SJCRH30 (cell line): Measurements from ENCODE around the gene PRSS38. TPM values are rescaled to one million over a fixed set of nuclear protein-coding genes. Genes with fewer than 3 reads are reported as not detected.
"Not testable (repeated sequence)": the region's sequence is repeated elsewhere in the genome, so short reads cannot be mapped to it uniquely, and the experiment has no call there.

Source experiments
- DNase-seq, 2 experiments: peaks; one replicate each; pipeline ENCODE4 v3.0.0-alpha.2; 2015 to 2020
- H3K27ac ChIP-seq: fragments of 250-450 bp; sonication (Bioruptor Pico); 2 replicates; pipeline ENCODE4 v1.5.1; 2020; ENCODE audit warnings: mild to moderate bottlenecking, moderate library complexity
- H3K27me3 ChIP-seq: fragments of 250-450 bp; sonication (Bioruptor Pico); 2 replicates; pipeline ENCODE4 v1.5.1; 2020; ENCODE audit warnings: mild to moderate bottlenecking, moderate library complexity
- H3K36me3 ChIP-seq: fragments of 250-450 bp; sonication (Bioruptor Pico); 2 replicates; pipeline ENCODE4 v1.5.1; 2020; ENCODE audit warnings: mild to moderate bottlenecking, moderate library complexity
- H3K4me1 ChIP-seq: fragments of 250-450 bp; sonication (Bioruptor Pico); 2 replicates; pipeline ENCODE4 v1.5.1; 2020; ENCODE audit warnings: mild to moderate bottlenecking, moderate library complexity
- H3K4me3 ChIP-seq: fragments of 250-450 bp; sonication (Bioruptor Pico); 2 replicates; pipeline ENCODE4 v1.5.1; 2020; ENCODE audit warnings: mild to moderate bottlenecking, moderate library complexity
- H3K9me3 ChIP-seq: fragments of 250-450 bp; sonication (Bioruptor Pico); replicated peaks from 2 replicates; pipeline ENCODE4 v1.5.1; 2020; ENCODE audit warnings: mild to moderate bottlenecking, moderate library complexity
- total RNA-seq: library from RNA; depleted of rRNA; stranded (reverse); fragments of >200 nt; shearing (Covaris generic); gene quantifications from 2 replicates; pipeline ENCODE4 v1.2.3, GENCODE V29; 2014

The PRSS38 gene
- total RNA-seq, 1 experiment from 2014 or later = not detected

DNA sequence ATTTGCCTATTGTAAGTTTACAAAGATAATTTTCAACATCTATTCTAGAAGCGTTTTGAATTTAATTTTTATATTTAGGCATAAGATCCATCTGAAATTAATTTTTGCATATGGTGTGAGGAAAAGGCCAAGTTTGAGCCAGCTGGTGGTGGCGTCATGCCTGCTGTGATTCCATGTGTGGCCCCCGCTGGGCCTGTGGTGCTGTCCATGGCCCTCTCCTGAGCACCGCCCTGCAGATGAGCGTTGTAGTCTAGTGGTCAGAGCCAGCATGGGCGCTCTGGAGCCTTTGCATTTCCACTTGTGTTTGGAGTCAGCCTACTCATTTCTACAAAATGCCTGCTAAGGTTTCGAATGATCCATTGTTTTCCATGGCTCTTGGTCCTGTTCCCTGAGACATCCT, 22.7 kb downstream of the PRSS38 start:
- no peak for DNase-seq
- Histone ChIP-seq H3K9me3 (no peaks in the 10 kb centered on the region), H3K4me3 (no peak overlapping the region)

DNA sequence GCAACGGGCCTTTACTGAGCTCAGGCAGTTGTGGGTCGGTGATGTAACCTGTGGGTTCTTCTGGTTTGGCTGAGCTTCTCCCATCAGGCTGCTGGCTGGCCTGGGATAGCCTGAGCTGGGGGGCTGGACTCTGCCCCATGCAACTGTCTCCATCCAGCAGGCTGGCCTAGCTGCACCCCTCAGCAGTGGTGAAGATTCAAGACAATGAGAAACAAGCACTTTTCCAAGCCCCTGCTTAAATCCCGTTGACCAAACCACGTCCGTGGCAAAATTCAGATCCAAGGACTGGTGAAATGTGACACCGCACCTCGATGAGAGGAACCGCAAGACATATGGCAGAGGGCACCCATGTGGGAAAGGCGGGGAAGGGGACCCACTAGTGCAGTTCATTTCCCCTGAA, 25.6 kb downstream of the PRSS38 start:
- Histone ChIP-seq H3K4me3 (no peak overlapping the region), H3K4me1 (peaks cover 14% of the 10 kb centered on the region)

More for the DNA sequence above, 22.7 kb downstream of the PRSS38 start:
- Histone ChIP-seq H3K27ac (no peak overlapping the region), H3K36me3 (no peaks in the 10 kb centered on the region), H3K27me3 (no peaks in the 10 kb centered on the region; the same call in 1 of the 2 replicates), H3K4me1 (peaks cover 13% of the 10 kb centered on the region)

DNA sequence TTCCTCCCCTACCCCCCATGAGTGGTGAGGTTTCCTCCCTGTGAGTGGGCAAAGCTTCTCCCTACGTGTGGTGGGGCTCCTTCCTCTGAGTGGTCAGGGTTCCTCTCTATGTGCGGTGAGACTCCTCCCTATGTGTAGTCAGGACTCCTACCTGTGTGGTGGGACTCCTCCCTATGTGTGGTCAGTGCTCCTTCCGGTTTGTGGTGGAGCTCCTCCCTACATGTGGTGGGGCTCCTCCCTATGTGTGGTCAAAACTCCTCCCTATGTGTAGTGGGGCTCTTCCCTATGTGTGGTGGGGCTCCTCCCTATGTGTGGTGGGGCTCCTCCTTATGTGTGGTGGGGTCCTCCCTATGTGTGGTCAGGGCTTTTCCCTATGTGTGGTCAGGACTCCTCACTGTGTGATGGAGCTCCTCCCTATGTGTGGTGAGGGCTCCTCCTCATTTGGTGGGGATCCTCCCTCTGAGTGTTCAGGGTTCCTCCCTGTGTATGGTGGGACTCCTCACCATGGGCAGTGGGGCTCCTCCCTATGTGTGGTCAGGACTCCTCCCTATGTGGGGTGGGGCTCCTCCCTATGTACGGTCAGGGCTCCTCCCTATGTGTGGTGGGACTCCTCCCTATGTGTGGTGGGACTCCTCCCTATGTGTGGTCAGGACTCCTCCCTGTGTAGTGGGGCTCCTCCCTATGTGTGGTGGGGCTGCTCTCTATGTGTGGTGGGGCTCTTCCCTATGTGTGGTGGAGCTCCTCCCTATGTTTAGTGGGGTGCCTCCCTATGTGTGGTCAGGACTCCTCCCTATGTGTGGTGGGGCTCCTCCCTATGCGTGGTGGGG, 29.1 kb downstream of the PRSS38 start:
- H3K27me3 ChIP-seq = no peaks in the 10 kb centered on the region
- H3K9me3 ChIP-seq = 0 out of 2 replicates have a peak, but pooled peaks cover 7% of the 10 kb centered on the region
- peaks cover 18% of the 10 kb centered on the region for H3K4me1 ChIP-seq
- H3K27ac ChIP-seq = no peak overlapping the region
- H3K36me3 ChIP-seq = no peaks in the 10 kb centered on the region
- H3K4me3 ChIP-seq = no peak overlapping the region
- no peak for DNase-seq

More for the DNA sequence above, 25.6 kb downstream of the PRSS38 start:
- no peaks in the 10 kb centered on the region for H3K36me3 ChIP-seq
- peak; percentile 70 to 84 for DNase-seq
- no peaks in the 10 kb centered on the region for H3K27me3 ChIP-seq
- no peaks in the 10 kb centered on the region for H3K9me3 ChIP-seq
- no peak overlapping the region for H3K27ac ChIP-seq

DNA sequence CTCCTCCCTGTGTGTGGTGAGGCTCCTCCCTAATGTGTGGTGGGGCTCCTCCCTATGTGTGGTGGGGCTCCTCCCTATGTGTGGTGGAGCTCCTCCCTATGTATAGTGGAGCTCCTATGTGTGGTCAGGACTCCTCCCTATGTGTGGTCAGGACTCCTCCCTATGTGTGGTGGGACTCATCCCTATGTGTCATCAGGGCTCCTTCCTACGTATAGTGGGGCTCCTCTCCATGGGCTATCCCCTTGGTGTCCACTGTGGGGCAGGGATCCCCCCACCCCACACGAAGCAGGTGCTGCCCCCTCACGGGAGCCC, 29.6 kb downstream of the PRSS38 start:
- 0 out of 2 replicates have a peak, but pooled peaks cover 7% of the 10 kb centered on the region for H3K9me3 ChIP-seq
- no peak overlapping the region for H3K4me3 ChIP-seq
- peaks cover 18% of the 10 kb centered on the region for H3K4me1 ChIP-seq
- no peak overlapping the region for H3K27ac ChIP-seq
- no peaks in the 10 kb centered on the region for H3K36me3 ChIP-seq
- DNase-seq = no peak
- H3K27me3 ChIP-seq = no peaks in the 10 kb centered on the region

DNA sequence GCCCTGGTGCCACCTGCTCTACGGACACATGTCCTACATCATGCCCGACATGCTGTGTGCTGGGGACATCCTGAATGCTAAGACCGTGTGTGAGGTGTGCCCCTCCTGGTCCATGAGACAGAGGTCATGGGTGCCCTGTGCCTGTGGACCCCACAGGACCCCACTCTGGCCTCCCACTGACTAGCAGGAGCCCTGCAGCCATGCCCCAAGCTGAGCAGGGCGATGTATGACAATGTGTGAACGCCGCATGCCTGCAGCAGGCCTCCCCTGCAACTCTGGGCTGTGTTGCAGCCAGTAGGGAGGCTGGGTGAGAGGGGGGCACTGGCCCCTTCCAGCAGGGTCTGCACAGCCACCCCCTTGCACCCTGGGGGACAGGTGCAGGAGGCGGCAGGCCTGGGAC, 30.0 kb downstream of the PRSS38 start:
- Histone ChIP-seq H3K4me1 (peaks cover 18% of the 10 kb centered on the region), H3K4me3 (no peak overlapping the region), H3K9me3 (0 out of 2 replicates have a peak, but pooled peaks cover 7% of the 10 kb centered on the region), H3K27me3 (no peaks in the 10 kb centered on the region), H3K27ac (no peak overlapping the region), H3K36me3 (no peaks in the 10 kb centered on the region)
- no peak for DNase-seq

DNA sequence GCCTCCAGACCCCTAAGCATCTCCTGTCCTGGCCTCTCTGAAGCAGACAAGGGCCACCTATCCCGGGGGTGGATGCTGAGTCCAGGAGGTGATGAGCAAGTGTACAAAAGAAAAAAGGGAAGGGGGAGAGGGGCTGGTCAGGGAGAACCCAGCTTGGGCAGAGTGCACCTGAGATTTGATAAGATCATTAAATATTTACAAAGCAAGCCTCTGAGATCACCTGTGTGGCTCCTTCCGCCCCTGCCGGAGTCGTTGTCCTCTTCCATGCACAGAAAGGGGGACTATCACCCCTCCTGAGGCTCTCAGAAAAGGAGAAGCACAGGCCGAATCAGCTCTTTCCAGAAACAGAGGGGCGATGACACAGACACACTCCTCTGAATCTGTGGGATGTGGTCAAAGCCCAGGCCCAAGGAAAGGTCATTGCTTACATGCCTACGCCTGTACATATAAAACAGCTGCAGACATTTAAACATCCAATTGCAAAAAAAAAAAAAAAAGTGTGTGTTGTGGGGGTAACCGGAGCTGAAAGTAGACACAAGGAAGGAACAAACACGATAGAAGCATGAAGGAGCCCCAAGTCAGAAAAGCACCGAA, 30.9 kb downstream of the PRSS38 start:
- peak; percentile 45 to 48 for DNase-seq
- Histone ChIP-seq H3K9me3 (0 out of 2 replicates have a peak, but pooled peaks cover 7% of the 10 kb centered on the region), H3K4me1 (peaks cover 11% of the 10 kb centered on the region), H3K4me3 (no peak overlapping the region), H3K36me3 (no peaks in the 10 kb centered on the region), H3K27me3 (no peaks in the 10 kb centered on the region), H3K27ac (no peak overlapping the region)

DNA sequence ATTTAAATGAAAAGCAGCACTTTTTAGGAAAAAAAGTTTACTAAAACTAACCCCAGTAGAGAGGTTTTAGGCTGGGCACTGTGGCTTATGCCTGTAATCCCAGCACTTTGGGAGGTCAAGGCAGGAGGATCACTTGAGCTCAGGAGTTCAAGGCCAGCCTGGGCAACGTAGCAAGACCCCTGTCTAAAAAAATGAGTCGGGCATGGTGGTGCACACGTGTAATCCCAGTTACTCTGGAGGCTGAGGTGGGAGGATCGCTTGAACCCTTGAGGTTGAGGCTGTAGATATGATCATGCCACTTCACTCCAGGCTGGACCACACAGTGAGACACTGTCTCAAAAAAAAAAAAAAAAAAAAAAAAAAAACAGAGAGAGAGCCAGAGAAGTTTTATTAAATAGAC, 31.6 kb downstream of the PRSS38 start:
- H3K27ac ChIP-seq, H3K27me3 ChIP-seq, H3K36me3 ChIP-seq, H3K9me3 ChIP-seq, H3K4me1 ChIP-seq, DNase-seq, H3K4me3 ChIP-seq: not testable (repeated sequence)

DNA sequence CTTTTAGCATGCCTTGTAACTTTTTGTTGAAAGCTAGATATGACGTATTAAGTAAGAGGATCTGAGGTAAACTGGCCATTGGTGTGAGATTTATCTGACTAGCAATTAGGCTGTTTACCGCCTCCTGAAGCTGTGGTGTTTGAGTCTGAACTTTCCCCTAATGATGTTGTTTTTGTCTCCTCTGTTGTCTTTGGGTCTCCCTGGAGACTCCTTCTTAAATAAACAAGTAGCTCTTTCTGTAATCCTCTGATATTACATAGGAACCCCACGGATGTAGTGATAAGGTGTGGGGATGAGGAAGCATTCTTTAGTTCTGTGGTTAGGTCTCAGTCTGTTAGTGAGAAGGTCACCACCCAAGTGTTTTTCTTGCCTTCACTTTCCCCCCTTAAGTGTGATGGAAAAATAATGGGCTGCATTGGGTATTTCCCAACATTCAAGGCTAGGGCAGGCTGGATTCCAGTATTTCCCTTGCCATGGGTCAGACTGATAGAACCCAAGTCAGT, 33.0 kb downstream of the PRSS38 start:
- H3K4me1 ChIP-seq = peaks cover 5% of the 10 kb centered on the region
- no peaks in the 10 kb centered on the region for H3K27me3 ChIP-seq
- no peak for DNase-seq
- H3K27ac ChIP-seq = no peak overlapping the region
- 0 out of 2 replicates have a peak, but pooled peaks cover 7% of the 10 kb centered on the region for H3K9me3 ChIP-seq
- H3K36me3 ChIP-seq = no peaks in the 10 kb centered on the region
- H3K4me3 ChIP-seq = no peak overlapping the region

DNA sequence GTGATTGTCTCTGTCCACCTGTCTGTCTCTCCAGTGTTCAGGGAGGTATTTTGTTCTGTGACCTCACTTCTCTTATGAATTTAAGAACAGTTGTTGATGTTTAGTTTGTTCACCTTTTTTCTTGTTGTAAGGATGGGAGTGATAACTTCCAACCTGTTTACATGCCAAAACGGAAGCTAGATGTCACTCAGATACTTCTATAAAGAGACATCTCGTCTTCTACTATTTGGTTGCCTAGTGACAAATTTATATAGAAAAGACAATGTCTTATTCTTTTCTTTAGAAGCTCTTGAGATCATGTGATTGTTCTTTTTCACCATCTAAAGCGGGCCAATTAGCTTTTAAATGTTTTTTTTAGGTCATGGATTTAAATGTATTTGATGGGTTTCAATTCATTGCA, 33.8 kb downstream of the PRSS38 start:
- Histone ChIP-seq H3K27me3 (no peaks in the 10 kb centered on the region), H3K36me3 (no peaks in the 10 kb centered on the region), H3K27ac (no peak overlapping the region), H3K9me3 (0 out of 2 replicates have a peak, but pooled peaks cover 7% of the 10 kb centered on the region), H3K4me3 (no peak overlapping the region), H3K4me1 (peaks cover 5% of the 10 kb centered on the region)
- no peak for DNase-seq

DNA sequence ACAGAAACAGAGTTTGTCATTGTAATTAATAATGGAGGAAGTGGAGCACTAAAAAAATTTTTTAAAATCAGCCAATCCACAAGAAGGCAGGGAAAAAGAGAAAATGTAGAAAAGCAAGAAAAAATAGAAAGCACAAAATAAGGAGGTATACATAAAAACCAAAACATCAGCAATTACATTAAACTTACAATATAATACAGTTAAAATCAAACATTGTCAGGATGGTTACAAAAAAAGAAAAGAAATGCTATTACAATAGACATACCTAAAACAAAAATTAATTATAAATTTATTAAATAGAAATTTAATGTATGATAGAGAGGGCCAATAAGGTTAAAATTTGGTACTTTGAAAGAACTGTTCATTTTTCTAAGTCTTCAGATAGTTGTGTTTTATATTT, 38.7 kb downstream of the PRSS38 start:
- Histone ChIP-seq H3K27ac (no peak overlapping the region), H3K4me1 (no peaks in the 10 kb centered on the region), H3K27me3 (no peaks in the 10 kb centered on the region), H3K36me3 (no peaks in the 10 kb centered on the region), H3K9me3 (peaks cover 1% of the 10 kb centered on the region; the same call in 1 of the 2 replicates), H3K4me3 (no peak overlapping the region)
- DNase-seq = no peak

DNA sequence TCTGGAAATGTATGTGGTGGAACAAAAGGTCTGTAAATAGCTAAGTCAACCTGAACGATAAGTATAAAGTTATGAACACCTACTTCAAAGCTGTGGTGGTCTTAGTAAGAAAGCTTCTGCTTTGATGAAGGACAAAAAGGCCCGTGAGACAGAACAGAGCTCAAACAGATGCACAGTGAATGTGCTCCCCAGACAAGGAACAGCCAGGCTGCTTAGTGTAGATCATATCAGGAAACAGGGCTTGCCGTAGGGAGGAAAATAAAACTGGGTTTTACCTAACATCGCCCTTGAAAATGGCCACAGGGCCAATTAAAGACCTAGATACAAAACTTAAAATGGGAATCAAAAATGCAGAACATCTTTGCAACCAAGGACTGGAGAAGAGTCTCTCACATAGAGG, 40.2 kb downstream of the PRSS38 start:
- DNase-seq = no peak
- Histone ChIP-seq H3K36me3 (no peaks in the 10 kb centered on the region), H3K4me3 (no peak overlapping the region), H3K27ac (no peak overlapping the region), H3K27me3 (no peaks in the 10 kb centered on the region), H3K9me3 (no peaks in the 10 kb centered on the region; the same call in 1 of the 2 replicates), H3K4me1 (no peaks in the 10 kb centered on the region)

DNA sequence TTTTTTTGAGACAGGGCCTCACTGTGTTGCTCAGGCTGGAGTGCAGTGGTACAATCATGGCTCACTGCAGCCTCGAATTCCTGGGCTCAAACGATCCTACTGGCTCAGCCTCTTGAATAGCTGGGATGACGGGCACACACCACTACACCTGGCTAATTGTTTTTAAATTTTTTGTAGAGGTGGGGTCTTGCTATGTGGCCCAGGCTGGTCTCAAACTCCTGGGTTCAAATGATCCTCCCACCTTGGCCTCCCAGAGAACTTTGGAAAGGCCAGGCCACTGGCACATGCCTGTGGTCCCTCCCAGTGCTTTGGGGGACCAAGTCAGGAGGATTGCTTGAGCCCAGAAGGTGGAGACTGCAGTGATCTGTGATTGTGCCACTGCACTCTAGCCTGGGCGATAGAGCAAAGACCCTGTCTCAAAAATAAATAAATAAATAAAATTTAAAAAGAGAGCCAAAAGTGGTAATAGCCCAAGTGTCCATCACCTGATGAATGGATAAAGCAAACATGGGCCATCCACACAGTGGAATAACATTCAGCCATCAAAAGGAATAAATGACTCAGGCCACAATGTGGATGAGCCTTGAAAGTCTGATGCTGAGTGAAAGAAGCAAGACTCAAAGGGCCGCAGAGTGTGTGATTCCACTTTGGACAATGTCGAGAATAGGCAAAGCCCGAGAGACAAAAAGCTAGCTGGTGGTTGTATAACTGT, 40.8 kb downstream of the PRSS38 start:
- Histone ChIP-seq H3K36me3 (no peaks in the 10 kb centered on the region), H3K9me3 (no peaks in the 10 kb centered on the region; the same call in none of the 2 replicates), H3K27ac (no peak overlapping the region), H3K4me3 (no peak overlapping the region), H3K4me1 (no peaks in the 10 kb centered on the region), H3K27me3 (0 out of 2 replicates have a peak, but pooled peaks cover 5% of the 10 kb centered on the region)
- DNase-seq = no peak

DNA sequence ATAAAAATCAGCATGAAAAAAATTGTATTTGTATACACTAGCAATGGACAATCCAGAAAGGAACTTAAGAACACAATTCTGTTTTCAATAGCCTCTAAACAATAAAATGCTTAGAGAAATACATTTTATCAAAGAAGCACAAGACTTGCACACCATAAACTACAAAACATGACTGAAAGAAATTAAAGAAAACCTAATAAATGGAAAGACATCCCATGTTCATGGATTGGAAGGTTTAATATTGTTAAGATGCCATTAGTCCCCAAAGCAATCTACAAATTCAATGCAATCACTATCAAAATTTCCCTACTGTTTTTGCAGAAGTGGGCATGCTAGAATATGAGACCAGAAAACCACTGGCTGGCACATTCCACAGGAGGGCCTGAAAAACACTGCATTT, 49.4 kb downstream of the PRSS38 start:
- H3K9me3 ChIP-seq = peaks cover 3% of the 10 kb centered on the region; the same call in 1 of the 2 replicates
- H3K4me3 ChIP-seq = no peak overlapping the region
- no peak overlapping the region for H3K27ac ChIP-seq
- no peak for DNase-seq
- peaks cover 8% of the 10 kb centered on the region for H3K4me1 ChIP-seq
- no peaks in the 10 kb centered on the region for H3K36me3 ChIP-seq
- H3K27me3 ChIP-seq = 0 out of 2 replicates have a peak, but pooled peaks cover 5% of the 10 kb centered on the region

DNA sequence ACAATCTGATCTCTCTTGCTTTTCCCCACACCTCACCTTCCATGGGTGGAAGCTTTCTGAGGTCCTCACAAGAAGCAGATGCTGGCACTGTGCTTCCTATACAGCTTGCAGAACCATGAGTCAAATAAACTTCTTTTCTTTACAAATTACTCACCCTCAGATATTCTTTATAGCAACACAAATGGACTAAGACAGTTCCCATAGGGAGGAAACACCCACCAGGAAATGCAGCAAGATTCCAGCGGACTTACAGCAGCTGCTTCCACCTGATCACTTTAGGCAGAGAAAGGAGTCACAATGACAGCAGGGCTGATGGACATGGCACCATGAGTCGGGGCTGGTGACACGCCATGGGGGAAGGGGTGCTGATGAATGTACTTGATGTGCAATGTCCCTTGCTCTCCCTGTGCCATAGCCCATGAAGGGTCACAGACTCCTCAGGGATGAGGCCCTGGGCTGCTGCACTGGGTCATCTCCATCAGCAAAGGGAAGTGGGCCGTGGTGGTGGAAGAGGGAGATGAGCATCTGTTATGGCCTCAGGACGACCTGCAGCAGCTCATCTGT, 53.9 kb downstream of the PRSS38 start:
- no peaks in the 10 kb centered on the region for H3K27me3 ChIP-seq
- peak overlapping the region; percentile 23; the same call in 1 of the 2 replicates for H3K27ac ChIP-seq
- peaks cover 3% of the 10 kb centered on the region; the same call in 1 of the 2 replicates for H3K9me3 ChIP-seq
- H3K4me1 ChIP-seq = peaks cover 14% of the 10 kb centered on the region
- DNase-seq = no peak
- H3K4me3 ChIP-seq = no peak overlapping the region
- H3K36me3 ChIP-seq = no peaks in the 10 kb centered on the region
